ENCODE data around the gene RAPGEF5.

The RAPGEF5 gene

DNA sequence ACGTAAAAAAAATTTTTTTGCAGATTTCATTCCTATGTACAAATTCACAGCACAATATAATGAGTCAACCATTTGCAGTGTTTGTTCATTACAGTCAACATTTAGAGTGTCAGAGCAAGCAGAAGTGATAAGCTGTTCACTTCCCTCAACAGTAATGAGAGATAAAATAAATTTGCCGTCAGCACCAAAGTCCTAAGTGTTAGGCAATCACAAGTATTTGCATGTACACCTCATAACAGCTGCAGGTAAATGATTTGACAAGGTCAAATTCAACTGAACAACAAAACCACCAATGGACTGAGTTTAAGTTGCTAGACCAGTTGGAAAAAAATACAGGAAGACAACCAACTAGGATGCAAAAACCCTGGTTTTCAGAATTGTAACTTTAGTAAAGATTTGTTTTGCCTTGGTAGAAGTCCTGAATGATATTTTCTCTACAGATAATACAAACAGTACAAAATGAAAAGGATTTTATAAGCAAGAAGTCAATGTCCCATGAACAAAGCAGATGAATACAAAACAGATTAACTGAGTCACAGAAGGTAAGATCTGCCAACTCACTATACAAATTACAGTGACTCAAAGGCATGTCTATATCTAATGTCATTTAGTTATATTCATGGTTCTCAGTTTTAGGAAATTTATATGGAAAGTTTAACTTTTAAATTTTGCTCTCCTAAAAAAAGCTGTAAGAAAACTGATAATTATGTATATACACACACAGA lies 10.4 kb downstream of the RAPGEF5 start:
- Mint-ChIP-seq H3K4me1 (peaks cover 14 to 17% of the 10 kb centered on the region in 2 donors), H3K36me3 (peaks cover 0 to 6% of the 10 kb centered on the region in 2 donors), H3K9me3 (no peaks in the 10 kb centered on the region), H3K27ac (no peak overlapping the region), H3K27me3 (no peaks in the 10 kb centered on the region), H3K4me3 (no peak overlapping the region)
- no peak for DNase-seq
- no peak for ATAC-seq (replicated peaks)

DNA sequence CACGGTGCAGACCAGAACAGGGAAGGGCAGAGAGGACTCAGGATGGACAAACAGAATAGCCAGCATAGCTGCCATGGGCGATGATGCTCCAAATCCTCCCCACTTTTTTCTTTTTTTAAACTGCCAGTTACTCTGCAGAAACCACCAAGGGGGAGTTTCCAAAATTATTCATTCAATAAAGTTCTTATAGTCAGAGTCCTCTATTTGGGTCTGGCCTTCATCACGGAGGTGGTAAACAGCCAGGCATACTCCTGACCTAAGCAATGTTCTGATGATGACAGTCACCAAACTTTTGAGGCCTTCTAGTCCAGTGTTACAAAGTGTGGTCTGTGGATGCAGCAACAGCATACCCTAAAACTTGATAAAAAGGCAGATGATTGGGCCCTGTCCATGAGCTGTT lies 12.3 kb downstream of the RAPGEF5 start:
- Mint-ChIP-seq H3K27ac (no peak overlapping the region), H3K27me3 (no peaks in the 10 kb centered on the region), H3K4me3 (no peak overlapping the region), H3K9me3 (peaks cover 0 to 5% of the 10 kb centered on the region in 2 donors), H3K36me3 (peaks cover 4 to 8% of the 10 kb centered on the region in 2 donors), H3K4me1 (peaks cover 12 to 15% of the 10 kb centered on the region in 2 donors)
- peak in 1 of 2 donors; percentile 68 for ATAC-seq (replicated peaks)
- no peak for DNase-seq

DNA sequence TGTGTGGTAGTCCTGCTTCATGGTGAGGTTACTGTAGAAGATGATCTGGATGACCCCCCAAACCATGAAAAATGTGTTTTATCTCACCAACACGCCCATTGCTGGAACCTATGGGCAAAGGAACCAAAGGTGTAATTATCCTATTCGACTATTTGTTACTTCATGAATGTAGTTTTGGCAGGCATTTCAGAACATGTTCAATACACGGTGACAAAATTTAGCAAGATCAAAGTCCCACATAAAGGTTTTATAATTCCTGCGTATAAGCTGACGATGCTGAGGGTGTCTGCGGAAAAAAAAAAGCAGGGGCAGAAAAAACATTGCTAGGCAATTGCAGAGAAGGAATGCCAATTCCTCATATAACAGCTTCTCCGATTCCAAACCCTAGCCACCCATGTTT lies 13.3 kb downstream of the RAPGEF5 start:
- Mint-ChIP-seq H3K27ac (no peak overlapping the region), H3K27me3 (no peaks in the 10 kb centered on the region), H3K9me3 (peaks cover 0 to 5% of the 10 kb centered on the region in 2 donors), H3K4me1 (peaks cover 12 to 18% of the 10 kb centered on the region in 2 donors), H3K4me3 (no peak overlapping the region), H3K36me3 (peaks cover 4 to 8% of the 10 kb centered on the region in 2 donors)
- ATAC-seq (replicated peaks) (no peak), DNase-seq (no peak)

DNA sequence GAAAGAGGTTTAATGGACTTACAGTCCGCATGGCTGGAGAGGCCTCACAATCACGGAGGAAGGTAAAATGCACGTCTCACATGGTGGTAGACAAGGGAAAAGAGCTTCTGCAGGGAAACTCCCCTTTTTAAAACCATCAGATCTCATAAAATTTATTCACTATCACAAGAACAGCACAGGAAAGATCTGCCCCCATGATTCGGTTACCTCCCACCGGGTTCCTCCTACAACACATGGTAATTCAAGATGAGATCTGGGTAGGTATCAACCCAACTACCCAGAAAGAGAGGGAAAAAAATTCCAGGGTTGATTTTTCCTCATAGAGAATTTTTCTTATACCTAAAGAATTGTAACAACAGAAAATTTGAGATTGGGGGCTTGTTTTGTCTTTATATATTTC lies 13.9 kb downstream of the RAPGEF5 start:
- ATAC-seq (replicated peaks) (no peak), DNase-seq (no peak)
- Mint-ChIP-seq H3K27me3 (no peaks in the 10 kb centered on the region), H3K4me1 (peaks cover 12 to 18% of the 10 kb centered on the region in 2 donors), H3K27ac (no peak overlapping the region), H3K9me3 (peaks cover 0 to 5% of the 10 kb centered on the region in 2 donors), H3K4me3 (no peak overlapping the region), H3K36me3 (peaks cover 4 to 6% of the 10 kb centered on the region in 2 donors)

DNA sequence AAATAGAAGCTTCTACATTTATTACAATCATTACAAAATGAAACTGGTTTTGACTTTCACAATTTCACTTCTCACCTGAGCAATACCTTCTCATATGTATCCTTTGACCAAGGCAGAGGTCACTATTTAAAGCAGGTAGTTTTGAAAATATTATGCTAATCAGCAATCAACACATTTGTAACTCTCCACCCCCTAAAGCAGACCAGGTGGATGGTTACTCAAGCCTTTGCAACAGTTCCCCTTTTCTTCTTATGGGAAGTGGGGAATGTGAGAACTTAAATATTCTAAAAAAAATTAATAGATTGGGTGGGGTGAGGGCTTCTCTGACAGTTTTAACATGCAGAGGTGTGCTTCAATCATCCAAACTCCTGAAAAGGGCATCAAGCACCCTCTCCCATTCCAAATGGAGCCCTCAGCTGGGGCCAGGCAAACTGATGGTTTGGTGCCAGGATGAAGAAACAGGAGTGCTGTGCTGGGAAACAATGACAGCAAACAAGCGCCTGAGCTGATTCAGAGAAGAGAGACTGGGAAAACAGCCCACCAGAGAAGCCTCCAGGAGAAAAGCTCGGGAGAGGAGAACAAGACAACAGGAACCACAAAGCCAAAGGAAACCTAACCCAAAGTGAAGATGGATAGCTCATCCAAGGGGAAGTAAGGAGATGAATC lies 17.1 kb downstream of the RAPGEF5 start:
- no peak overlapping the region for H3K4me3 Mint-ChIP-seq
- no peak for DNase-seq
- peaks cover 4 to 6% of the 10 kb centered on the region in 2 donors for H3K36me3 Mint-ChIP-seq
- peaks cover 6 to 14% of the 10 kb centered on the region in 2 donors for H3K4me1 Mint-ChIP-seq
- H3K9me3 Mint-ChIP-seq = peaks cover 0 to 5% of the 10 kb centered on the region in 2 donors
- H3K27me3 Mint-ChIP-seq = no peaks in the 10 kb centered on the region
- no peak overlapping the region for H3K27ac Mint-ChIP-seq
- ATAC-seq (replicated peaks) = no peak

DNA sequence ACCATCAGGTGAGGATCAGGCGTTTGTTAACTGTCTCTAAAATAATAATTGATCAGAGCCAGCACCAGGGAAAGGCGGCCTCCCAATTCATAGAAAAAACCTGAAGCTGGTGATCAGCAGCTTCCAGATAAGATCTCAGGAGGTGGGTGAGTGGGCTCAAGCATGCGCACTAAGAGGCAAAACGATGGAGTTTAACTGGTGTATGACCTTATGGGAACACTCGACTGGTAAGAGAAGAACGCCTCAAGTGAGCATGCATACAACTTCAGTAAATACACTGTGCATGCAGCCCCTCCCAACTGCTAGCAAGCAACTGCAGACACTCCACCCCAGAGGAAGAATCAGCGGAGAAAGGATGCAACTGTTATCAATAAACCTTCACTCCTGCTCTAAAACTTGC lies 18.1 kb downstream of the RAPGEF5 start:
- H3K4me1 Mint-ChIP-seq = peaks cover 6 to 13% of the 10 kb centered on the region in 2 donors

DNA sequence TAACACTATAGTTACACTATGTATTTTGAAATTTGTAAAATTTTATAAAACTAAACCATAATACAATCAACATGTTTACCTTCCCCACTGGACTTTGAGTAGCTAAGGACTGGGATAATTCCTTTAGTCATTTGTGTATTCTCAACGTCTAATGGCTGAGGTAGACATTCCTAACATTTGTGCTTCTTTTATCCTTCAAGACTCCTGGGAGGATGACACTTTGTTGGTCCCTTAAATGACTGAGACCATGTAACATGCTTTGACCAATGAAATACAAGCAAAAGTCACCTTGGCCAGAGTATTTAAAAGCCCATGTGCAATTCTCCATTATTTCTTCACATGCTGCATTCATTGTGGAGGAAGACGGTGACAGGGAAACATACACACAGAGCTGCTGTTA lies 18.5 kb downstream of the RAPGEF5 start:
- ATAC-seq (replicated peaks) (no peak), DNase-seq (no peak)
- H3K4me1 Mint-ChIP-seq = peaks cover 6 to 16% of the 10 kb centered on the region in 2 donors
- no peaks in the 10 kb centered on the region for H3K27me3 Mint-ChIP-seq
- H3K36me3 Mint-ChIP-seq = peaks cover 4 to 6% of the 10 kb centered on the region in 2 donors
- no peak overlapping the region for H3K4me3 Mint-ChIP-seq
- peaks cover 0 to 5% of the 10 kb centered on the region in 2 donors for H3K9me3 Mint-ChIP-seq
- H3K27ac Mint-ChIP-seq = no peak overlapping the region

More for the DNA sequence above, 18.1 kb downstream of the RAPGEF5 start:
- no peak for DNase-seq
- no peak for ATAC-seq (replicated peaks)
- no peak overlapping the region for H3K27ac Mint-ChIP-seq
- H3K27me3 Mint-ChIP-seq = no peaks in the 10 kb centered on the region
- peaks cover 0 to 5% of the 10 kb centered on the region in 2 donors for H3K9me3 Mint-ChIP-seq
- no peak overlapping the region for H3K4me3 Mint-ChIP-seq
- peaks cover 4 to 6% of the 10 kb centered on the region in 2 donors for H3K36me3 Mint-ChIP-seq

DNA sequence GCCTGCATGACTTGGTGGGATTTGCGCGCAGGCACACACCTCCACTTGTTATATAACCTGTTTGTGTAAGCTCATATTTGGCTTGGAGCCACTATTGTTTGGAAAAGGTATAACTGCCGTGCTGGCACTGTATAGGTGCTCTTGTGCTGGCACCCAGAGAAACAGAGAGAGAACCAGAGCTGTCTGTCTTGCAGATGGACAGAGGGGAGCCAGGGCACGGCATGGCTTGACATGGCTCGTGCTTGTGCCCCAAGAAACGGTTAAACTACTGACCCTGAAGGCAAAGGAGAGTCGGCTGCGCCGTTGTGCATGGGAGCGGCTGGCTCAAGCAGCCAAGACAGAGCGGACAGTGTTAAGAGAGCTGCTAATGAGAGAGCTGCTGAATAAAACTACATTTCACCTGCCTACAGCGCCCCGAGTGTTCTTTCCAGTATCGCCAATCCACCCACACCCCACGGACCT lies 23.2 kb downstream of the RAPGEF5 start:
- H3K4me1 Mint-ChIP-seq = peaks cover 8 to 10% of the 10 kb centered on the region in 2 donors
- H3K27me3 Mint-ChIP-seq = no peaks in the 10 kb centered on the region
- ATAC-seq (replicated peaks) = no peak
- H3K9me3 Mint-ChIP-seq = no peaks in the 10 kb centered on the region
- H3K36me3 Mint-ChIP-seq = no peaks in the 10 kb centered on the region
- no peak for DNase-seq
- no peak overlapping the region for H3K27ac Mint-ChIP-seq
- no peak overlapping the region for H3K4me3 Mint-ChIP-seq

DNA sequence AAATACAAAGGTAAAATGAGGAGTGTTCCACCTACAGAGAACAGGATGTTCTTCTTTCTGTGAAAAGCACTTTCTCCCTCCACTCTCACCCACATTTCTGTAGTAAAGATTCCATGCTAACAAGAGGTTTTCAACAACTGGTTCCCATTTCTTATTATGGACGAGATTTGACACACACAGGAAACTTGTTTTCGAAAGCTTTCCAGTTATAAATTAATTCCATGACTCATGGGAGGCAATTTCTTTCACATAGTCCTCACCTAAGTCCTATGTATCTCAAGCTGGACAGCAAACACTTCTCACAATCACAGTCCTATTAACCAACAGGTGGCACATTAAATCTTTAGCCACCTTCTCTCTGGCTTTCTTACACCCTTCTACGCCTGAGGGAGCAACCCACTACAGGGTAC lies 24.5 kb downstream of the RAPGEF5 start:
- Mint-ChIP-seq H3K9me3 (no peaks in the 10 kb centered on the region), H3K4me3 (no peak overlapping the region), H3K27ac (no peak overlapping the region), H3K27me3 (no peaks in the 10 kb centered on the region), H3K4me1 (peaks cover 8 to 10% of the 10 kb centered on the region in 2 donors), H3K36me3 (no peaks in the 10 kb centered on the region)
- no peak for ATAC-seq (replicated peaks)
- no peak for DNase-seq

DNA sequence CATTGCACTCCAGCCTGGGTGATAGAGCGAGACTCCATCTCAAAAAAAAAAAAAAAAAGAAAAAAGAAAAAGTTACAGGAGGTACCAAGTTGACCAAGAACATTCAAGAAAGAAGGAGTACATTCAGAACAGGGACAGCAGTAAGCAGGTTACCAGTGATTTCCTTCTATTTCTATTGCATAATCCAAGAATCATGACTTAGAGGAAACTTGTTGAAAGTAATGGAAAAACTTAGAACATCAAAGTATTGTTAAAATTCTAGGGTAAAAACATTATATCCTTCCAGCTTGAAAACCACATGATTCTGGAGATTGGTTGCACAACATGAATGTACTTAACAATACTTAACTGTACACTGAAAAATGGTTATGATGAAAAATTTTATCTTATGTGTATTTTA lies 25.2 kb downstream of the RAPGEF5 start:
- no peak overlapping the region for H3K4me3 Mint-ChIP-seq
- no peak for ATAC-seq (replicated peaks)
- no peak overlapping the region for H3K27ac Mint-ChIP-seq
- no peak for DNase-seq
- H3K4me1 Mint-ChIP-seq = peaks cover 8 to 10% of the 10 kb centered on the region in 2 donors
- no peaks in the 10 kb centered on the region for H3K9me3 Mint-ChIP-seq
- H3K36me3 Mint-ChIP-seq = no peaks in the 10 kb centered on the region
- H3K27me3 Mint-ChIP-seq = no peaks in the 10 kb centered on the region

DNA sequence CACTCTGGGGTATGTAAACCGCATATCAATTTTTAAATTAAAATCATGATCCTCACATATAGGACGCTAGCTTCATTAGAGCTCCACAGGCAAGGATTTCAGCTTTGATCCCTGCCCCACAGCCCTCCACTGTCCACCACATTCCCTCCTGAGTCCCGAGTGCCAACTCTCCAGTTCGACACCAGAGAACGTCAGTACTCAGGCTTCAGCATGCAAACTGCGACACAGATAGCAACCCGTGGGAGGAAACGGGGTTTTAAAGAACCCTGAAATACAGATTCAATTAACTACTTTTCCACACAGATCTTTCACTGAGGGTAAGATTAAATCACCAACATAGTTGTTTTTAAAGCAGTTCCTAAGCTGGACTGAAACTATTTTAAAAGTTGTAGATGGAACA lies 26.1 kb downstream of the RAPGEF5 start:
- DNase-seq = no peak

DNA sequence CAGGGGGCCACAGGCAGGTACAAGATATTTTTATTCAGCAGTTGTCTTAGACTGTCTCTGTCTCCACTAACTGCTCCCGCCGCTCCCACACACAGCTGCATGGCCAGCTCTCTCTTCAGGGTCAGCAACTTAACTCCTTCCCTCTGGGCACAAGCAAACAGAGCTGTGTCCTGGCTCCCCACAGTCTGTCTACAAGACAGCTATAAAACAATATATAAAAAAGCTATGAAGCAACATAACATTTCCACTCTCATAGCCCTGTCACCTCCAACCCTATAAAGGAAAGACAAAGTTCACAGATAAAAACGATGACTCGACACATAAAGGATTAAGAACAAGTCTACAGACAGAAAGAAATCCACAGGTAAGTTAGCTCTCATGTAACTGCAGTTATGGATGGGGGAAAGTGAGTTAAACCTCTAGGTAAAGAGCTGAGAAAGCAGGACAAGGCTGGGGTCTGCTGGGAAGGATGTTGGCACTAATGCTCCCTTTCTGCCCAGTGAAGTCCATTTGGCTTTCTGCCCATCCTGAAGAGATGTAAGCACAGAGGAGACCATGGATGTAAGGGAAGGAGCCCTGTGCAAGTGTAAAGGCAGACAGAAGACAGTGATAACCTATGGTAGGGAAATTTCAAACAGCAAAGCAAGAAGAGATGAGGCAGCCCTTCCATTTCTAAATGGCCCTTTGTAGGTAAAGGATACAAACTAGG lies 27.0 kb downstream of the RAPGEF5 start:
- DNase-seq = no peak
- H3K4me1 Mint-ChIP-seq = peaks cover 8 to 10% of the 10 kb centered on the region in 2 donors
- no peak for ATAC-seq (replicated peaks)
- H3K4me3 Mint-ChIP-seq = no peak overlapping the region
- H3K9me3 Mint-ChIP-seq = no peaks in the 10 kb centered on the region
- no peak overlapping the region for H3K27ac Mint-ChIP-seq
- no peaks in the 10 kb centered on the region for H3K27me3 Mint-ChIP-seq
- H3K36me3 Mint-ChIP-seq = no peaks in the 10 kb centered on the region

More for the DNA sequence above, 26.1 kb downstream of the RAPGEF5 start:
- Mint-ChIP-seq H3K9me3 (no peaks in the 10 kb centered on the region), H3K4me3 (no peak overlapping the region), H3K36me3 (no peaks in the 10 kb centered on the region), H3K27ac (no peak overlapping the region), H3K27me3 (no peaks in the 10 kb centered on the region), H3K4me1 (peaks cover 8% of the 10 kb centered on the region in 2 donors)
- ATAC-seq (replicated peaks) = no peak

DNA sequence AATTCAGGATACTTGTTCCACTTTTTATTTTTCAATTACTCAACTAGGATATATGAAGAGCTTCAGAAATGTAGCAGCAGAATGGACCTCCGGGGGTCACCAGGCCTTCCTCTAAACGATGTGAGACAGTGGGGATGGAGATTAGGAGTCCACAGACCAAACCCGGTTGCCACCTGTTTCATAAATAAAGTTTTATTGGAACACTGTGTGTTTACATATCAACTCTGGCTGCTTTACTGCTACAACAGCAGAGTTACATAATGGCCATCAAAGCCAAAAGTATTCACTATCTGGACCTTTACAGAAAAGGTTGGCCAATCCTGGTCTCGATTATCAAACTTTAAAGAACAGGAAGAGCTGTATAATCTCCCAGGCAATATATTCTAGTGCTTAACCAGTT lies 30.8 kb downstream of the RAPGEF5 start:
- ATAC-seq (replicated peaks) = no peak
- H3K4me1 Mint-ChIP-seq = peaks cover 5 to 7% of the 10 kb centered on the region in 2 donors
- no peaks in the 10 kb centered on the region for H3K9me3 Mint-ChIP-seq
- no peaks in the 10 kb centered on the region for H3K27me3 Mint-ChIP-seq
- H3K27ac Mint-ChIP-seq = no peak overlapping the region
- no peaks in the 10 kb centered on the region for H3K36me3 Mint-ChIP-seq
- no peak for DNase-seq
- H3K4me3 Mint-ChIP-seq = no peak overlapping the region

DNA sequence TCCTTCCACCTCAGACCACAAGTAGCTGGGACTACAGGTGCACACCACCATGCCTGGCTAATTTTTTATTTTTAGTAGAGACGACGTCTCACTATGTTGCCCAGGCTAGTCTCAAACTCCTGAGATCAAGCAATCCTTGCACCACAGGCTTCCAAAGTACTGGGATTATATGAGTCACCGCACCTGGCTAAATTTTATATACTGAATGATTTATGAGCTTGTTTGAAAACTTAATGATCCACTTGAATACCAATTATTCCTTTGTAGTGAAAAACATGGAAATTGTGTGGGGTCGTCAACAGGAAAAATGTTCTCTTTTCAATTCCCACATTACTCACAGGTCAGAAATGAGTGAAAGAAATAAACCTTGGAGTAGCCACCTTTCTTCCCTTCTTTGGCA lies 31.3 kb downstream of the RAPGEF5 start:
- H3K9me3 Mint-ChIP-seq = no peaks in the 10 kb centered on the region
- no peak overlapping the region for H3K4me3 Mint-ChIP-seq
- H3K36me3 Mint-ChIP-seq = no peaks in the 10 kb centered on the region
- H3K27ac Mint-ChIP-seq = no peak overlapping the region
- H3K27me3 Mint-ChIP-seq = no peaks in the 10 kb centered on the region
- no peak for ATAC-seq (replicated peaks)
- peaks cover 5 to 7% of the 10 kb centered on the region in 2 donors for H3K4me1 Mint-ChIP-seq
- DNase-seq = no peak

Measured in stimulated activated naive B cell treated with anti-CD40 and anti-IgM and Interleukin-4, amounts not matched to agents 10 μg/mL and 1 μg/mL and 100 μg/mL, for 72 hours (primary cell).